Esophagus muscularis mucosa (tissue), 4 donors: Measurements from ENCODE around the gene SDCBP2.

Source experiments
- CTCF ChIP-seq, 3 experiments: fragments of 200-600 bp in 2 of 3; fragments of 450-650 bp in 1 of 3; sonication (generic) in 2 of 3; IDR thresholded peaks; one replicate each; pipeline ENCODE4 v1.5.1; 2017 to 2019; ENCODE audit warnings: antibody characterized with exemption in 3 of 3, mild to moderate bottlenecking in 2 of 3, moderate library complexity in 1 of 3
- EP300 ChIP-seq: sonication (generic); formaldehyde crosslinking; IDR thresholded peaks from one replicate; pipeline ENCODE4 v1.6.1; 2017; ENCODE audit warnings: antibody characterized with exemption
- POLR2A ChIP-seq: fragments of 450-650 bp; IDR thresholded peaks from one replicate; pipeline ENCODE4 v1.6.1; 2017; ENCODE audit warnings: antibody characterized with exemption, moderate library complexity, mild to moderate bottlenecking, low read depth

- TF ChIP-seq CTCF (IDR thresholded peaks at IDR 0.05) (no peak), POLR2A (no peak), EP300 (no peak)
Measured at GRCh38 chr20:1335961-1336698, 7.2 kb upstream of the SDCBP2 start.
